Upper lobe of left lung (tissue), 4 donors: Measurements from ENCODE around the gene BRICD5.

Experiments used
- CTCF ChIP-seq, 6 experiments: fragments of 450-650 bp in 4 of 6; fragments of 200-600 bp in 2 of 6; sonication (generic) in 2 of 6; IDR thresholded peaks; one replicate each; pipeline ENCODE4 v1.5.1; 2016 to 2019; ENCODE audit warnings: antibody characterized with exemption in 6 of 6
- POLR2A ChIP-seq, 4 donors: fragments of 450-650 bp; IDR thresholded peaks; one replicate each; pipeline ENCODE4 v1.5.1; 2016 to 2017; ENCODE audit warnings: antibody characterized with exemption in 4 of 4, mild to moderate bottlenecking in 2 of 4

GRCh38 chr16:2253293-2253692, 42.6 kb upstream of the BRICD5 start:
- TF ChIP-seq CTCF (IDR thresholded peaks at IDR 0.05) (no peak), POLR2A (IDR thresholded peaks at IDR 0.05) (no peak)
